Peyer's patch (tissue), 4 donors: Measurements from ENCODE around the gene GRIK3. TPM values are rescaled to one million over a fixed set of nuclear protein-coding genes. Genes with fewer than 3 reads are reported as not detected.

ENCODE experiments used
- DNase-seq, 3 donors: peaks; one replicate each; pipeline ENCODE4 v3.0.0-alpha.2; 2017 to 2019
- H3K27ac ChIP-seq, 4 donors: fragments of 200-600 bp; sonication (generic); one replicate each; pipeline ENCODE4 v1.5.1; 2016 to 2019
- H3K27me3 ChIP-seq, 2 donors: fragments of 200-600 bp; sonication (generic); one replicate each; pipeline ENCODE4 v1.5.1; 2019
- H3K36me3 ChIP-seq, 3 donors: fragments of 200-600 bp; sonication (generic); one replicate each; pipeline ENCODE4 v1.5.1; 2016 to 2019
- H3K4me1 ChIP-seq, 4 donors: fragments of 200-600 bp; sonication (generic); one replicate each; pipeline ENCODE4 v1.5.1; 2016 to 2019
- H3K4me3 ChIP-seq, 4 donors: fragments of 200-600 bp; sonication (generic); 1 replicate in 3 of 4; 2 replicates in 1 of 4; pipeline ENCODE4 v1.5.1; 2016 to 2019; ENCODE audit warnings: mild to moderate bottlenecking in 1 of 4
- H3K9me3 ChIP-seq, 4 donors: fragments of 200-600 bp; sonication (generic); one replicate each; pipeline ENCODE4 v1.5.1; 2016 to 2019; ENCODE audit warnings: mild to moderate bottlenecking in 1 of 4
- POLR2A ChIP-seq, 2 donors: fragments of 450-650 bp; IDR thresholded peaks; one replicate each; pipeline ENCODE4 v1.5.1; 2017; ENCODE audit warnings: antibody characterized with exemption in 2 of 2, mild to moderate bottlenecking in 2 of 2, moderate library complexity in 2 of 2
- total RNA-seq, 4 donors: library from RNA; depleted of rRNA; stranded (reverse); fragments of >200 nt; gene quantifications; one replicate each; pipeline ENCODE4 v1.1.0, GENCODE V29; 2016
- TF ChIP-seq, protein P1 (sequence below), 6 experiments: fragments of 450-650 bp in 4 of 6; fragments of 200-600 bp in 2 of 6; sonication (generic) in 1 of 6; IDR thresholded peaks; one replicate each; pipeline ENCODE4 v1.5.1; 2017 to 2019; ENCODE audit warnings: antibody characterized with exemption in 6 of 6, mild to moderate bottlenecking in 3 of 6, moderate library complexity in 1 of 6

The GRIK3 gene
- total RNA-seq, 4 donors from 2014 or later = 0.18 to 0.83 (median 0.62) TPM

DNA sequence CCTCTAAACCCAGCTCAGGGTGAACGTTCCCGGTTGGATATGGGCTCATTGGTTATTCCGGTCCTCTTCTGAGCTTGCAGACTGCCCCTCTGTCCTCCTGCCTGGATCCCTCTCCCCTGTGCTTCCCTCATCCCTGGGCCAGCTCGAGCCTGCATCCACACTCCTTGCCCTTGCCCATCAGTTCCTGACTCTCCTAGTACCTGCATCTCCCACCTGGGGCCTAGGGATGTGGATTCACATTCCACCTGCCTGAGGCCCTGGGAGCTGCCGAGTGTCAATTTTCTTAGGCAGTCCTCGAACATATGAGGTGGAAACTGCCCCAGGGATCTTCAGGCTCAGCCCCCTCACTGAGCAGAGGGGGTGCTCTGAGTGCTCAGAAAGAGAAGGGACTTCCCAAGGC, 252.2 kb downstream of the GRIK3 start:
- TF ChIP-seq POLR2A (IDR thresholded peaks at IDR 0.05) = no peak
- no peak for DNase-seq

DNA sequence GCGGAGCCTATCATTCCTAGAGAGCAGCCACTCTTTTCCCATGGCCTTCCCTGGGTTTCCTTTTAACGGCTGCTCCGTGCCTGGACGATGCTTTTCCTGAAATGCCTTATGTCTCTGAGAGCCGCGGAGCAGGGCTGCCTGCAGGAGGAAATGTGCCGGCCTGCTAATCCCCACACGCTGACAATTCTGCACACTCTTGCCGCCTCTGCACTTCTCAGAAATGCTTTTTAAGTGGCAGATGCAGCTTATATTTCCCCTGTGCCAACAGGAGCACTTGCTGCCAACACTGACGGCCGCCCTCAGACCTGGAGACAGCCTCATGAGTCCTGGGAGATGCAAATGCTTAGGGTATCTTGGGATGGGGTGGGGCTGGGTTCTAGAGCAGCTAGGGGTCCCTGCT, 253.2 kb downstream of the GRIK3 start:
- H3K4me1 ChIP-seq = no peaks in the 10 kb centered on the region
- no peak overlapping the region for H3K4me3 ChIP-seq
- DNase-seq = no peak
- no peak overlapping the region for H3K27ac ChIP-seq
- no peaks in the 10 kb centered on the region for H3K27me3 ChIP-seq
- no peaks in the 10 kb centered on the region for H3K9me3 ChIP-seq
- TF ChIP-seq, protein P1, sequence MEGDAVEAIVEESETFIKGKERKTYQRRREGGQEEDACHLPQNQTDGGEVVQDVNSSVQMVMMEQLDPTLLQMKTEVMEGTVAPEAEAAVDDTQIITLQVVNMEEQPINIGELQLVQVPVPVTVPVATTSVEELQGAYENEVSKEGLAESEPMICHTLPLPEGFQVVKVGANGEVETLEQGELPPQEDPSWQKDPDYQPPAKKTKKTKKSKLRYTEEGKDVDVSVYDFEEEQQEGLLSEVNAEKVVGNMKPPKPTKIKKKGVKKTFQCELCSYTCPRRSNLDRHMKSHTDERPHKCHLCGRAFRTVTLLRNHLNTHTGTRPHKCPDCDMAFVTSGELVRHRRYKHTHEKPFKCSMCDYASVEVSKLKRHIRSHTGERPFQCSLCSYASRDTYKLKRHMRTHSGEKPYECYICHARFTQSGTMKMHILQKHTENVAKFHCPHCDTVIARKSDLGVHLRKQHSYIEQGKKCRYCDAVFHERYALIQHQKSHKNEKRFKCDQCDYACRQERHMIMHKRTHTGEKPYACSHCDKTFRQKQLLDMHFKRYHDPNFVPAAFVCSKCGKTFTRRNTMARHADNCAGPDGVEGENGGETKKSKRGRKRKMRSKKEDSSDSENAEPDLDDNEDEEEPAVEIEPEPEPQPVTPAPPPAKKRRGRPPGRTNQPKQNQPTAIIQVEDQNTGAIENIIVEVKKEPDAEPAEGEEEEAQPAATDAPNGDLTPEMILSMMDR (IDR thresholded peaks at IDR 0.05) = no peak
- no peak for TF ChIP-seq POLR2A (IDR thresholded peaks at IDR 0.05)
- no peaks in the 10 kb centered on the region for H3K36me3 ChIP-seq

More for the DNA sequence above, 252.2 kb downstream of the GRIK3 start:
- H3K4me1 ChIP-seq = no peaks in the 10 kb centered on the region
- no peaks in the 10 kb centered on the region for H3K9me3 ChIP-seq
- H3K27ac ChIP-seq = no peak overlapping the region
- no peaks in the 10 kb centered on the region for H3K27me3 ChIP-seq
- H3K36me3 ChIP-seq = no peaks in the 10 kb centered on the region
- no peak overlapping the region for H3K4me3 ChIP-seq

DNA sequence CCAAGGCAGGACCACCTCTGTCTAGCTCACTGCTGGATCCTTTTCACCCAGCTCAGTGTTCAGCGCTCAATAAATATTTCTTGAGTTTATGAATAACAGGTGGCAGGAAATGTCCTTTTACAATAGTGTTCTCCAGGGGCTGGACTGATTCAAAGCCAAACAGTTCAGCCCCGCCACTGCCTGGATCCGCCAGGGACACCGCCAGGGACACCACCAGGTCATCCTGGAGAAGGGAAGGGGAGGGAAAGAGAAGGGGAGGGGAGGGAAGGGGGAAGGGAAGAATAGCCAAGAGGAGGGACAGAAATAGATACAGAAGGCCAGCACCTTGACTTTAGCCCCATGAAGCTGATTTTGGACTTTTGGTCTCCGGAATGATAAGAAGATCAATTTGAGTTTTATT, 255.6 kb downstream of the GRIK3 start:
- no peak overlapping the region for H3K4me3 ChIP-seq
- no peaks in the 10 kb centered on the region for H3K27me3 ChIP-seq
- TF ChIP-seq POLR2A (IDR thresholded peaks at IDR 0.05) = no peak
- TF ChIP-seq, protein P1 (IDR thresholded peaks at IDR 0.05) = no peak
- no peaks in the 10 kb centered on the region for H3K4me1 ChIP-seq
- H3K36me3 ChIP-seq = no peaks in the 10 kb centered on the region
- no peak for DNase-seq
- H3K27ac ChIP-seq = no peak overlapping the region
- no peaks in the 10 kb centered on the region for H3K9me3 ChIP-seq

DNA sequence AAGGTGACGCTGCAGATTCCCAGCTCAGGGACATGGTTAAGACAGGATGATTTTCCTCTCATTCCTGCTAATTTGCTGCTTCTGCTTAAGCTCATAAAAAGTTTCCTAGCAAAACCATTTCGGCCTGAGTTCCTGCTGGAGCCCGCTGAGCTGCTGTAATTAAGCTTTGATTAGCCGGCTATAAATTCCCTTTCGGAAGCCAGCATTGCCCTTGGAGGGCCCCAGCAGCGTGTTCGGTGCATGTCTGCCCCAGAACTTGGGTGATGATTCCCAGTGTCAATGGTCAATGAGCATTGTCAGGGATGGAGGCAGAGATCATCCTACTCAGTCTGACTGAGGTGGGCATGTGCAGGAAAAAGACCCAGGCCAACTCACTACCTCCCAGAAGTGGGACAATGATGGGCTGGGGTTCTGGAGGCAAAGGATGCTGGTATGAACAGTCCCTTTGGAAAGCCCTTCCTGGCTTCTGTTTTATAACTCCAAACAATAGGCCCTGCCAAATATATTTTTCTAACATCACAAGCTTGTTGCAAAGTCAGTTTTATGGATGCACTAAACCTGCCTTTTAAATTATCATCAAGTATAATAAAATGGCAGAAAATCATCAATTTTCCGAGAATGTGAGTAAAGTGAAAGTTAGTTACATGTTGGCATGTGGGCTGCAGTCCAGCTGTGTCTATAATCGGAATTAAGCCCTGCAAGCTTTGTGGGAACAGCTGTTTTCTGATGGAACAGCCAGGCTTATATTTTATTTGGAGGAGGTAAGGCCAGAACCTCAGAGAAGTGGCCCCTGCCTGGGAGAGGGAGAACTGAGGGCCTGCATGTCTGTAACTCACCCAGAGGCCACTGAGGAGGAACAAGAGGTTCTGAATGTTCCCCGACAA, 257.1 kb downstream of the GRIK3 start:
- Histone ChIP-seq H3K4me1 (no peaks in the 10 kb centered on the region), H3K36me3 (no peaks in the 10 kb centered on the region), H3K27ac (no peak overlapping the region), H3K27me3 (no peaks in the 10 kb centered on the region), H3K4me3 (no peak overlapping the region), H3K9me3 (no peaks in the 10 kb centered on the region)
- no peak for TF ChIP-seq POLR2A (IDR thresholded peaks at IDR 0.05)
- TF ChIP-seq, protein P1 (IDR thresholded peaks at IDR 0.05) = no peak
- DNase-seq = no peak

DNA sequence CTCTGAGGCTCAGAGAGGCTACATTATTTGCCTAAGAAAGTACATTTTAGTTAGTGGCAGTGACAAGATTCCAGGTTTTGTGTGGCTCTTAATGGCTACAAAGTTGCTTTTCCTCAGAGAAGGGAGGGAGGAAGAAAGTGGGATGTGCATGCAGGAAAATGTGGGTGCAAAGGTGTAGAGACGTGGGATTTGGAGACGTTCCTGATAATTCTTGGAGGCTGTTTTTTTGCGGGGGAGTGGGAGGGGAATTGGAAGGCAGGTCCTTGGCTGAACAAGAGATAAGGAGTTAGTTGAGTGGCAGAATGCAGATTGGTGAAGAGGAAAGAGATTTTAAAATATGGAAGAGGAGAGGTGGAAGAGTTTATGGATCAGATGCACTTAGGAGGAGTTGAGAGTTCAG, 258.1 kb downstream of the GRIK3 start:
- TF ChIP-seq POLR2A (IDR thresholded peaks at IDR 0.05) = no peak
- TF ChIP-seq, protein P1 (IDR thresholded peaks at IDR 0.05) = no peak
- no peaks in the 10 kb centered on the region for H3K36me3 ChIP-seq
- H3K4me3 ChIP-seq = no peak overlapping the region
- H3K4me1 ChIP-seq = no peaks in the 10 kb centered on the region
- no peaks in the 10 kb centered on the region for H3K9me3 ChIP-seq
- no peaks in the 10 kb centered on the region for H3K27me3 ChIP-seq
- no peak overlapping the region for H3K27ac ChIP-seq
- no peak for DNase-seq

DNA sequence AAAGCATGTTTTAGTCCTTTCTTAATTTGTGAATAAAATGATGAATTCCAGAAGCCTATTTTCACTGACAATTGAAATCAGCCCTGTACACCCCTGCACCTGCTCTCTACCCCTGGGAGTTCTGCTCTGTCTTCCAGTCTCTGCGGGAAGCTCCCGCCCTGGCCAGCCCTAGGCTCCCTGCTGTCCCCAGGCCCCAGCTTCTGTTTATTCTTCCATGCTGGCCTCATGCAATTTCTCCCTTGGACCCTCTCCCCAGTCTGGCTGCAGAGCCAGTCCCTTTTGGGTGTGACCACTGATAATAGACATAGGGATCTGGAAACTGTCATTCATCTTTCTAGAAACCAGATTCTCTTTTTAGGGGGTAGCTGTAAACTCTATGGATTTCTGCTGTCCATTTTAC, 258.6 kb downstream of the GRIK3 start:
- Histone ChIP-seq H3K27ac (no peak overlapping the region), H3K4me3 (no peak overlapping the region), H3K36me3 (no peaks in the 10 kb centered on the region), H3K9me3 (no peaks in the 10 kb centered on the region), H3K4me1 (no peaks in the 10 kb centered on the region), H3K27me3 (no peaks in the 10 kb centered on the region)
- TF ChIP-seq, protein P1 (IDR thresholded peaks at IDR 0.05) = no peak
- no peak for TF ChIP-seq POLR2A (IDR thresholded peaks at IDR 0.05)
- DNase-seq = no peak
